HEK293 (cell line): ENCODE results near the gene MTR.

Source experiments
- CTCF ChIA-PET: fragments of 350-600 bp; formaldehyde crosslinking; extraction: SDS; loops from one replicate; lab custom pipeline; 2021; ENCODE audit warnings: antibody characterized with exemption; lab: Yijun Ruan, JAX
- POLR2A ChIA-PET: fragments of 300-600 bp; formaldehyde crosslinking; extraction: SDS; loops from one replicate; lab custom pipeline; 2020; ENCODE audit warnings: antibody characterized with exemption, inconsistent platforms; lab: Yijun Ruan, JAX
- H3K27ac ChIP-seq: fragments of 200-500 bp; sonication (Bioruptor generic); 2 replicates; pipeline ENCODE4 v1.5.1; 2014; ENCODE audit warnings: low read depth, low read length, control low read depth, inconsistent platforms; ENCODE audit errors: extremely low read depth
- H3K36me3 ChIP-seq, 2 experiments: fragments of 200-500 bp in 1 of 2; sonication (Bioruptor generic) in 1 of 2; 1 replicate in 1 of 2; 2 replicates in 1 of 2; pipeline ENCODE4 v1.5.1; 2014 to 2017; ENCODE audit warnings: inconsistent platforms in 2 of 2, low read length in 2 of 2; ENCODE audit not compliant: control insufficient read depth in 2 of 2, insufficient read depth in 1 of 2
- H3K4me1 ChIP-seq: fragments of 200-500 bp; sonication (Bioruptor generic); 2 replicates; pipeline ENCODE4 v1.5.1; 2014; ENCODE audit warnings: mild to moderate bottlenecking, low read length, inconsistent platforms; ENCODE audit not compliant: control insufficient read depth, insufficient read depth
- H3K4me3 ChIP-seq: 2 replicates; pipeline ENCODE4 v1.5.1; 2011; ENCODE audit warnings: low read depth, mild to moderate bottlenecking, control low read depth, low read length, moderate library complexity
- H3K9me3 ChIP-seq: fragments of 200-500 bp; sonication (Bioruptor generic); 2 replicates; pipeline ENCODE4 v1.5.1; 2014; ENCODE audit warnings: low read depth, low read length, inconsistent platforms; ENCODE audit not compliant: control insufficient read depth, insufficient read depth
- GLI4 ChIP-seq: fragments of 450-650 bp; formaldehyde crosslinking; IDR thresholded peaks from 2 replicates; pipeline ENCODE4 v1.5.1; 2016; ENCODE audit warnings: missing biosample characterization, missing genetic modification characterization
- KLF10 ChIP-seq: fragments of 450-650 bp; IDR thresholded peaks from 2 replicates; pipeline ENCODE4 v1.5.1; 2018; ENCODE audit warnings: missing biosample characterization, mild to moderate bottlenecking, missing genetic modification characterization
- PRDM1 ChIP-seq: fragments of 450-650 bp; formaldehyde crosslinking; IDR thresholded peaks from 2 replicates; pipeline ENCODE4; 2016; ENCODE audit warnings: missing biosample characterization, missing genetic modification characterization
- SETDB1 ChIP-seq: IDR thresholded peaks from one replicate; pipeline ENCODE4 v1.6.1; 2017; ENCODE audit warnings: mild to moderate bottlenecking, low read length, moderate library complexity, mixed read lengths; ENCODE audit not compliant: insufficient read length
- SP2 ChIP-seq: fragments of 450-650 bp; formaldehyde crosslinking; IDR thresholded peaks from 2 replicates; pipeline ENCODE4 v1.5.1; 2016; ENCODE audit warnings: missing biosample characterization, missing genetic modification characterization
- ZBTB21 ChIP-seq: fragments of 450-650 bp; formaldehyde crosslinking; IDR thresholded peaks from 2 replicates; pipeline ENCODE4 v1.5.1; 2017; ENCODE audit warnings: missing biosample characterization, missing genetic modification characterization
- ZFP37 ChIP-seq: fragments of 450-650 bp; formaldehyde crosslinking; IDR thresholded peaks from 2 replicates; pipeline ENCODE4 v1.5.1; 2016; ENCODE audit warnings: missing biosample characterization, missing genetic modification characterization
- ZNF174 ChIP-seq: fragments of 450-650 bp; formaldehyde crosslinking; IDR thresholded peaks from 2 replicates; pipeline ENCODE4 v1.5.0; 2017; ENCODE audit warnings: missing biosample characterization, mild to moderate bottlenecking, missing genetic modification characterization
- ZNF221 ChIP-seq: fragments of 450-650 bp; formaldehyde crosslinking; IDR thresholded peaks from 2 replicates; pipeline ENCODE4 v1.5.1; 2017; ENCODE audit warnings: missing biosample characterization, missing genetic modification characterization, borderline replicate concordance
- ZNF239 ChIP-seq: fragments of 450-650 bp; formaldehyde crosslinking; IDR thresholded peaks from 2 replicates; pipeline ENCODE4 v1.5.1; 2016; ENCODE audit warnings: missing biosample characterization, missing genetic modification characterization
- ZNF341 ChIP-seq: fragments of 450-650 bp; formaldehyde crosslinking; IDR thresholded peaks from 2 replicates; pipeline ENCODE4; 2016; ENCODE audit warnings: low read depth, missing biosample characterization, missing genetic modification characterization
- ZNF350 ChIP-seq: fragments of 450-650 bp; formaldehyde crosslinking; IDR thresholded peaks from 2 replicates; pipeline ENCODE4 v1.5.0; 2017; ENCODE audit warnings: missing biosample characterization, mild to moderate bottlenecking, missing genetic modification characterization
- ZNF366 ChIP-seq: fragments of 450-650 bp; formaldehyde crosslinking; conservative IDR thresholded peaks from 2 replicates; pipeline ENCODE4 v1.5.1; 2016; ENCODE audit warnings: missing biosample characterization, missing genetic modification characterization
- ZNF423 ChIP-seq: fragments of 450-650 bp; formaldehyde crosslinking; IDR thresholded peaks from 2 replicates; pipeline ENCODE4 v1.5.1; 2016; ENCODE audit warnings: missing biosample characterization, missing genetic modification characterization
- ZNF521 ChIP-seq: fragments of 450-650 bp; formaldehyde crosslinking; IDR thresholded peaks from 2 replicates; pipeline ENCODE4 v1.5.1; 2017; ENCODE audit warnings: missing biosample characterization, mild to moderate bottlenecking, missing genetic modification characterization
- ZNF544 ChIP-seq: fragments of 450-650 bp; formaldehyde crosslinking; IDR thresholded peaks from 2 replicates; pipeline ENCODE4 v1.5.0; 2017; ENCODE audit warnings: missing biosample characterization, missing genetic modification characterization
- ZNF549 ChIP-seq: fragments of 450-650 bp; IDR thresholded peaks from 2 replicates; pipeline ENCODE4 v1.5.1; 2018; ENCODE audit warnings: missing biosample characterization, missing genetic modification characterization, mild to moderate bottlenecking, inconsistent platforms, moderate library complexity
- ZNF558 ChIP-seq: fragments of 450-650 bp; formaldehyde crosslinking; IDR thresholded peaks from 2 replicates; pipeline ENCODE4 v1.5.1; 2016; ENCODE audit warnings: missing biosample characterization, missing genetic modification characterization
- ZNF610 ChIP-seq: fragments of 450-650 bp; formaldehyde crosslinking; IDR thresholded peaks from 2 replicates; pipeline ENCODE4 v1.5.1; 2016; ENCODE audit warnings: missing biosample characterization, missing genetic modification characterization, borderline replicate concordance
- ZNF654 ChIP-seq: fragments of 450-650 bp; formaldehyde crosslinking; IDR thresholded peaks from 2 replicates; pipeline ENCODE4 v1.5.1; 2016; ENCODE audit warnings: low read depth, missing biosample characterization, missing genetic modification characterization
- ZNF747 ChIP-seq: fragments of 450-650 bp; formaldehyde crosslinking; IDR thresholded peaks from 2 replicates; pipeline ENCODE4 v1.5.1; 2016; ENCODE audit warnings: missing biosample characterization, missing genetic modification characterization
- ZNF837 ChIP-seq: fragments of 450-650 bp; formaldehyde crosslinking; IDR thresholded peaks from 2 replicates; pipeline ENCODE4 v1.5.1; 2016; ENCODE audit warnings: missing biosample characterization, missing genetic modification characterization
- TF ChIP-seq, protein P1 (sequence below): fragments of 450-650 bp; formaldehyde crosslinking; IDR thresholded peaks from 2 replicates; pipeline ENCODE4 v1.5.1; 2017; ENCODE audit warnings: missing biosample characterization, missing genetic modification characterization

The MTR gene

DNA sequence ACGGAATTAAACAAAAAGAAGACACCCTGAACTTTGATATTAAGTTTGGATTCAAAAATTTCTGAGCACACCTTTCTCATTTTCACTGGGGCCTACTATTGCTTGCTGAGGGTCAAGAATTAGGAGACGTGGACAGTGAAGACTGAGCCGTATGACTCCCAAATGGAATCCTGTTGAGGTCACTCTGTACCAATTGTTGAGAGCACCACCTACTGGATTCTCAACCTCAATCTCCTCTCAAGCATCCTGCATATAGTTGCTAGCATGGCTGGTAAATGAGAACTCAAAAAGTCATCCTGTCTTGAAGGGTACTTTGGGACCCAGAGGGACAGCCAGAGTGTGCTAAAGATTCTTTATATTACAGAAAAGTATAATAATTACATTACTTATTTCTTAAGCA is 20.2 kb upstream of the MTR start:
- TF ChIP-seq ZNF239 (tag by site-specific recombination) = no peak
- no peak for TF ChIP-seq ZNF366 (tag by site-specific recombination)
- TF ChIP-seq GLI4 (tag by site-specific recombination) = no peak
- no peak for TF ChIP-seq ZFP37 (tag by site-specific recombination)
- no peak for TF ChIP-seq ZNF544 (tag by site-specific recombination)
- TF ChIP-seq ZNF654 (tag by site-specific recombination) = peak; percentile 50
- no peak for TF ChIP-seq ZNF610 (tag by site-specific recombination)
- Histone ChIP-seq H3K27ac (no peak overlapping the region), H3K9me3 (no peaks in the 10 kb centered on the region), H3K4me3 (no peak overlapping the region), H3K36me3 (no peaks in the 10 kb centered on the region), H3K4me1 (0 out of 2 replicates have a peak, but pooled peaks cover 2% of the 10 kb centered on the region)
- CTCF ChIA-PET = interaction anchor here (0.7 to 1.0 kb wide), 3 partner anchors 12 to 160 kb away, joined by 3 to 4 read pairs (median 3); no protein-coding TSS in a partner anchor
- POLR2A ChIA-PET = no interaction called here

DNA sequence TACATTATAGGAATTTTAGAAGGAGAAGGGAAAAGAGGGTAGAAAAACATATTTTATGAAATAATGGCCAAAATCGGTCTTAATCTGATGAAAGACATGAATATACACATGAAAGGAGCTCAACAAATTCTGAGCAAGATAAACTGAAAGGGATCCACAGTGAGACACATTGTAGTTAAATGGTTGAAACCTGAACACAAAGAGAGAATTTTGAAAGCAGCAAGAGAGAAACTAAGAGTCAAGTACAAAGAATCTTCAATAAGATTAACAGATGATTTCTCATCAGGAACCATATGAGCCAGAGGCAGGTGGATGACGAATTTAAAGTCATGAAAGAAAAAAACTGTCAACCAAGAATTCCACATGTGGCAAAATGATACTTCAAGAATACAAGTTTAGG is 15.8 kb upstream of the MTR start:
- Histone ChIP-seq H3K4me3 (no peak overlapping the region), H3K4me1 (no peaks in the 10 kb centered on the region), H3K27ac (no peak overlapping the region), H3K36me3 (no peaks in the 10 kb centered on the region), H3K9me3 (no peaks in the 10 kb centered on the region)
- CTCF ChIA-PET = interaction anchor here (1.1 to 1.5 kb wide), 2 partner anchors 17 to 20 kb away, joined by 3 to 5 read pairs; no protein-coding TSS in a partner anchor
- POLR2A ChIA-PET = no interaction called here
- TF ChIP-seq SETDB1 (peak; percentile 84), ZNF350 (tag by site-specific recombination) (no peak), ZNF423 (tag by site-specific recombination) (no peak), PRDM1 (tag by site-specific recombination) (no peak), ZNF521 (tag by site-specific recombination) (no peak), ZNF221 (no peak), ZBTB21 (tag by site-specific recombination) (no peak), ZNF549 (tag by site-specific recombination) (0 out of 2 replicates have a peak, but pooled peaks have one; percentile 9), ZNF558 (tag by site-specific recombination) (peak; percentile 100), KLF10 (tag by site-specific recombination) (no peak)
- TF ChIP-seq, protein P1, sequence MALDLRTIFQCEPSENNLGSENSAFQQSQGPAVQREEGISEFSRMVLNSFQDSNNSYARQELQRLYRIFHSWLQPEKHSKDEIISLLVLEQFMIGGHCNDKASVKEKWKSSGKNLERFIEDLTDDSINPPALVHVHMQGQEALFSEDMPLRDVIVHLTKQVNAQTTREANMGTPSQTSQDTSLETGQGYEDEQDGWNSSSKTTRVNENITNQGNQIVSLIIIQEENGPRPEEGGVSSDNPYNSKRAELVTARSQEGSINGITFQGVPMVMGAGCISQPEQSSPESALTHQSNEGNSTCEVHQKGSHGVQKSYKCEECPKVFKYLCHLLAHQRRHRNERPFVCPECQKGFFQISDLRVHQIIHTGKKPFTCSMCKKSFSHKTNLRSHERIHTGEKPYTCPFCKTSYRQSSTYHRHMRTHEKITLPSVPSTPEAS (tag by site-specific recombination) = no peak

DNA sequence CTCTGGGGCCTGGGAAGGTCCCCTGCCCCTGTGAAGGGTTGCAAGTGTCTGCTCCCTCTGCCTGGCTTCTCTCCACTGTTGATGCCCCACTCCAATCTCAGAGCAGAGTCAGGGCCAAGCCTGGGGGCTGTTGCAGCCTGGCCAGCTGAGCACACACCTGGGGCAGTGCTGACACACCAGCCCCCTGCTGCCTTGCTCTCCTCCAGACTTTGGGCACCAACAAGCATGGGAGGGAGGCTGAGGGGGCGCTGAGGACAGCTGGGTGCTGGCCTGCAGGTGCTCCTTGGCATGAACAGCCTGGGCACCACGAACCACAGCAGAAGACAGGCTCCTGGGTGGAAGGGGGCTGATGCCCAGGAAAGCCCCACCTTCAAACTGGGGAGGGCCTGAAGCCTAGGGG is 9.6 kb upstream of the MTR start:
- CTCF ChIA-PET = interaction anchor here (2.3 kb wide), 1 partner anchor 26 kb away, joined by 9 read pairs; no protein-coding TSS in a partner anchor
- POLR2A ChIA-PET = no interaction called here

DNA sequence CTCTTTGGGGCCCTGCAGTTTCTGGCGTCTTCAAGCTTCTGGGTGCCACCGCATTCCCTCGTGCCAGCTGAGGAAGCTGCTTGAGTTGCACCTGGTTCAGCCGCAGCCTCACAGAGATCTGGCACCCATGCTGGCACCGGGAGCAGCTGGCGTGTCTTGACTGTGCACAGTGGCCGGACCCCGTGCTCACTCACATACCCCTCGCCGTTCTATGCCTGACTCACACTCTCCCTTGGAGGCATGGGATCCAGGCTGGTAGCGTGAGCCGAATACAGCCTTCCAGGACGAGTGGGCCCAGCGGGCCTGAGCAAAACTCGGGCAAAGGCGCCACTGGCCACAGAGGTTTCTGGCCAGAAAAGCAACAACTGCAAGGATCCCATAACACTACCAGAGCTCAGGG is 8.6 kb upstream of the MTR start:
- CTCF ChIA-PET = interaction anchor here (0.8 to 2.3 kb wide), 3 partner anchors 11 to 31 kb away, joined by 3 to 9 read pairs (median 4); no protein-coding TSS in a partner anchor
- Histone ChIP-seq H3K36me3 (no peaks in the 10 kb centered on the region), H3K4me1 (no peaks in the 10 kb centered on the region)
- no peak for TF ChIP-seq ZNF837 (tag by site-specific recombination)
- TF ChIP-seq ZNF174 (tag by site-specific recombination) = no peak
- no peak for TF ChIP-seq ZNF747 (tag by site-specific recombination)
- TF ChIP-seq SP2 (tag by site-specific recombination) = no peak
- TF ChIP-seq, all 188 proteins: peak for 0
- Histone ChIP-seq H3K27ac (no peak overlapping the region), H3K9me3 (no peaks in the 10 kb centered on the region), H3K4me3 (no peak overlapping the region)
- POLR2A ChIA-PET = interaction anchor here (1.1 kb wide), 1 partner anchor 9 kb away, joined by 7 read pairs; the partner anchor contains the start of gene MTR

More for the DNA sequence above, 9.6 kb upstream of the MTR start:
- Histone ChIP-seq H3K27ac (no peak overlapping the region), H3K9me3 (no peaks in the 10 kb centered on the region), H3K36me3 (no peaks in the 10 kb centered on the region), H3K4me1 (no peaks in the 10 kb centered on the region), H3K4me3 (no peak overlapping the region)
- no peak for TF ChIP-seq ZNF341 (tag by site-specific recombination)
